Erythroblast (primary cell): ENCODE measurements around the gene DDX47.
A peak's percentile ranks its signal among the peaks of the same experiment; 100 is the strongest.

ENCODE experiments used
- DNase-seq, 2 experiments: peaks; one replicate each; lab custom pipeline; 2025; lab: John Stamatoyannopoulos, UW
- GATA1 ChIP-seq: IDR thresholded peaks from 2 replicates; pipeline ENCODE4 v1.6.1; 2011; ENCODE audit warnings: low read depth, mild to moderate bottlenecking, control low read depth, low read length, moderate library complexity
- POLR2A ChIP-seq: IDR thresholded peaks from 2 replicates; pipeline ENCODE4 v1.6.1; 2011; ENCODE audit warnings: mild to moderate bottlenecking, low read length

Gene DDX47

GRCh38 chr12:12813120-12814101 lies at the start of gene DDX47:
Gene DDX47 (plus strand): TSS chr12:12813346. CDS start chr12:12813368, 22 bp downstream.
- TF ChIP-seq POLR2A (peak; percentile 80), GATA1 (no peak)
- DNase-seq: peak; percentile 95 to 97

- DNase-seq: no peak
- TF ChIP-seq POLR2A: no peak
- TF ChIP-seq GATA1: no peak
Observed at GRCh38 chr12:12764824-12765223, 48.3 kb upstream of the DDX47 start.

GRCh38 chr12:12770262-12770661 lies 42.9 kb upstream of the DDX47 start:
- TF ChIP-seq GATA1 (no peak), POLR2A (no peak)
- DNase-seq: no peak

- no peak for DNase-seq
- TF ChIP-seq POLR2A (no peak), GATA1 (no peak)
Observed at GRCh38 chr12:12774791-12775190, 38.4 kb upstream of the DDX47 start.

GRCh38 chr12:12776261-12776660 lies 36.9 kb upstream of the DDX47 start:
- no peak for DNase-seq
- TF ChIP-seq POLR2A (no peak), GATA1 (no peak)

- no peak for DNase-seq
Observed at GRCh38 chr12:12777092-12777491, 36.1 kb upstream of the DDX47 start.

GRCh38 chr12:12779007-12779406 lies 34.1 kb upstream of the DDX47 start:
- TF ChIP-seq POLR2A (no peak), GATA1 (no peak)
- no peak for DNase-seq

More at GRCh38 chr12:12777092-12777491, 36.1 kb upstream of the DDX47 start:
- TF ChIP-seq GATA1: no peak
- TF ChIP-seq POLR2A: no peak

- peak; percentile 13 to 40 for DNase-seq
- TF ChIP-seq GATA1: no peak
Observed at GRCh38 chr12:12779529-12779928, 33.6 kb upstream of the DDX47 start.

- DNase-seq: no peak
- TF ChIP-seq POLR2A (no peak), GATA1 (no peak)
Observed at GRCh38 chr12:12784116-12784515, 29.0 kb upstream of the DDX47 start.

GRCh38 chr12:12784911-12785814 lies 28.0 kb upstream of the DDX47 start, which contains the start of gene APOLD1:
Gene APOLD1 (plus strand): TSS chr12:12785659. CDS start chr12:12785692, 33 bp downstream.
- no peak for DNase-seq
- TF ChIP-seq POLR2A: no peak
- TF ChIP-seq GATA1: no peak

- DNase-seq: peak; percentile 72 to 83
- no peak for TF ChIP-seq GATA1
- TF ChIP-seq POLR2A: no peak
Observed at GRCh38 chr12:12786351-12786705, 26.8 kb upstream of the DDX47 start.

GRCh38 chr12:12786706-12787601 lies 26.2 kb upstream of the DDX47 start:
- no peak for TF ChIP-seq GATA1
- TF ChIP-seq POLR2A: peak; percentile 82

More at GRCh38 chr12:12786706-12787601, 26.2 kb upstream of the DDX47 start:
- DNase-seq: peak; percentile 85 to 89
